AG08395 (cell line): ENCODE measurements around the gene EIF5.

Experiments
- DNase-seq: peaks from one replicate; pipeline ENCODE4 v3.0.0; 2012; ENCODE audit warnings: mixed read lengths, low spot score

Gene EIF5

GRCh38 chr14:103333754-103334643 is at the start of gene EIF5:
Gene EIF5 (plus strand): TSS chr14:103334237. CDS start chr14:103335861, 1,624 bp downstream.
- DNase-seq = peak; percentile 98

- no peak for DNase-seq
These were observed 49.2 kb upstream of the EIF5 start for GRCh38 chr14:103284574-103285467.

DNA sequence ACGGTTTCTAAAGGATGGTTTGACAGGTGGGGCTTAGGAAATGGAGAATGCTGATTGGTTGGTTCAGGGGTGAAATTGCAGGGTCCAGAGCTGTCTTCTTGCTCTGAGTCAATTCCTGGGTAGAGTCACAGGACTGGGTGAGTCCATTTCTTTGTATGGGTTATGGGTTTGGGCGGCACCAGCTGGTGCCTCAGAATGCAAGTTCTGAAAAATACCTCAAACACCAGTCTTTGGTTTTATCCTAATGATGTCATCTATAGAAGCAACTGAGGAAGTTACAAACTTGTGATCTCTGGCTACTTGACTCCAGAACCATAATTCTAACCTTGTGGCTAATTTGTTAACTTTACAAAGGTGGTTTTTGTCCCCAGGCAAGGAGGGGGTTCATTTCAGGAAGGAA is 47.6 kb upstream of the EIF5 start:
- no peak for DNase-seq

DNA sequence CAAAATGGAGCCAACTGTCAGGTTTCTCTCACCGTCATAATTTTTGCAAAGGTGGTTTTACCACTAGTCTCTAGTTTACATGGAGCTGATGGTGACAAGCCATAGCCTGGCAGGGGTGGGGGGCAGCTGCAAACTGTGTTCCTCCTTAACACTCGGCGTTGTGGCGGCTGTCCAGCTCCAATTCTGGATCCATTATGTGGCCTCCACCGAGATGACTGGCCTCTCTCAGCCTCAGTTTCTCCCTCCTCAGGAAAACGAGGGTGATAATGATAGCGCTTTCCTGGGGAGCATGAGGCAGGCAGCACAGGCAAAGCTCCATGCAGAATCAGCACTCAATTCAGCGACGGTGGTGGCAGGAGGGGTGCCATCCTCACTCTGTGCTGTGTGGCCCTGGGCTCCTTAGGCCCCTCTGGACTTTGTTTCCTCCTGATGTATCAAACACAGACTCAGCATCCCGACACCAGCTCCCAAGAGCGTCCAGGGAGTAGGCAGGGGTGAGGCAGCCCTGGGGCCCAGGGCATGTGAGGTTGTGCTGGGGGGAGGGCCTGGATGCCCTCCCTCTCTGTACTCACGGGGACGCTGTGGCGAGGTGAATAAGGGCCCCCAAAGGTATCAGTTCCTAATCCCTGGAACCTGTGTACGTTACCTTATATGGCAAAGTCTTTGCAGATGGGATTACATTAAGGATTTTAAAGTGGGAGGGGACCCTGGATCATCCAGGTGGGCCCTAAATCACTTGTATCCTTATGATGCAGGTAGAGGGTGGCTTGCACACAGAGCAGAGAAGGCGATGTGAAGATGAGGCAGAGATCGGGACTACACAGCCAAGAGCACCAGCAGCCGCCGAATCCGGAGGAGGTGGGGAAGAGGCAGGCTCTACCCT is 46.8 kb upstream of the EIF5 start:
- no peak for DNase-seq

DNA sequence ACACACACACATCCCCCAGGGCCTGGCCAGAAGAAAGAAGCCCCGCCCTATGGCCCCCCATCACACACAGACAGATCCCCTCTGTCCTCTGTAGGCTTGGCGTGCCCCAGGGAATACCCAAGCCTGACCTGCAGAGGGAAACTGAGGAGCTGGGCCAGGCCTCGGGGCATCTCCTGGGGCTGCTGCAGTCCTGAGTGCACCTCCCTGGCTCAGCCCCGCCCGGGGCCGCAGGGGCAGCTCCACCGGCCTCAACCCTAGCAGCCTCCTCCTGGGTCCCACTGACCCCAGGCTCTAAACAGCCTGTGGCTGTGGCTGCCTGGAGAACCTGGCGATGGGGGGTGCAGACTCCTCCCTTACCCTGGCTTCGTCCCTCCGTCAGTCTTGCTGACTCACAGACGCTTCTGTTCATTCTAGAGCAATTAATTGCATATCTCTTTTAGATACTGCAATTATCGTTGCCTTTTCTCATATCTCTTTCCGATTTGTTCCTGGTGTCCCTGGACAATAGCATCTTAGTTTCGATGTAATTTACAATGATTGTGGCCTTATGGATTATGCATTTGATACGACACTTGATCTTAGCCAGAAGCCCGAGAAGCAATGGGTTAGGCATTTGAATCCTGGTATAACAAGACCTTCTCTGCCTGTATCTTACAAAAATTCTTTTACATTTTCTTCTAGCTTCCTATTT is 45.8 kb upstream of the EIF5 start:
- DNase-seq = no peak

DNA sequence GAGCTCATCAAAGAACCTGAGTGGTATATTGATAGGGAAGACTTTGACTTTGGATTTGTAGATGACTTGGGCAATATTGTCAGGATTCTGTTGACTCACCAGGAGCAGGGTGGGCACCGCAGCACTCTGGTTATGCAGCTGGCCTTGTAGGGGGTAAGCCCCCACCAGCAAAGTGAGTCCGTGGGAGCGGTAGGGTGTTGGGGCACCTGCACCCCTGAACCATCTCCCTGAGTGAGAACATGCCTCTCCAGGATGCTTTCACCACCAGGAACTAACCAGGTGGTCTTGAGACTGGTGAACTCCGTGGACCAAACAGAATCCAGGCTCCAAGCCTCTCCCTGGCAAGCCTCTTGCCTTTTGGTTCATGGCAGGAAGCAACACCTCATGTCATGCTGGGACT is 44.0 kb upstream of the EIF5 start:
- DNase-seq = no peak

GRCh38 chr14:103290494-103290893 is 43.5 kb upstream of the EIF5 start:
- no peak for DNase-seq

- DNase-seq = no peak
These were observed 43.1 kb upstream of the EIF5 start for GRCh38 chr14:103290961-103291360.

- peak; percentile 85 for DNase-seq
These were observed 41.3 kb upstream of the EIF5 start for GRCh38 chr14:103292426-103293374.

DNA sequence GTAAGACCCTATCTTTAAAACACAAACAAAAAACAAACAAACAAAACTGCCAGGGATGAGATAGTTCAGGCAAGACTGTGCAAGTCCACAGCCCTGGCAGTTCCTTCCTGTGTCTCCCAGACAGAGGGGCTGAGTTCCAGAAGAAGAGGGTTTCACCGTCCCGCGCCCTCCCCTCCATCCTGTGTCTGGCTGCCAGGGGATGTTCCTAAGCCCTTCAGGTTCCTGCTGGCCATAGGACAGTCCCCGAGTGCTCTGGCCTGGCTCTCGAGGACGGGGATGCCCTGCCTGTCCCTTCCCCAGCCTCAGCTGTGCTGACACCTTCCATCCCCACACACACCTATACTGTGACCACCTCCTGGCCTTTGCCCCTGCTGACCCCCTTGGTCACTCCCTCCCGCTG is 40.6 kb upstream of the EIF5 start:
- DNase-seq = no peak

DNA sequence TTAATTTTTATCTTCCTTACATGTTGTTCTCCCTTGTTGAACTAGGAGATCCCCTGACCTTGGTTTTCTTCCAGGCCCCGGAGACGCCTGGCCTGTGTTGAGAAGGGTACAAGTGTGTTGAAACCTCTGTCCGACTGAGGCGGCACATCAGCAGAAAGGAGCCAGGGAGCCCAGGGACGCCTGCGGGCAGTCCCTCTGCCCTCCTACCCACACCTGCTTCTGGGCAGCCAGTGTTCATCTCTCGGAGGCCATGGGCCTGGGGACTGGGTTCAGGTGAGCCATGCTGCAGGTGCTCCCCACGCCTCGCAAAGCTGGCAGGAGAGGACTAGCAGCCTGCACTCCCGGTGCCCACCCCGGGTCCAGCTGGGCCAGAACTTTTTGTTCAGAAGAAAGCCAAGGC is 39.9 kb upstream of the EIF5 start:
- DNase-seq = no peak

DNA sequence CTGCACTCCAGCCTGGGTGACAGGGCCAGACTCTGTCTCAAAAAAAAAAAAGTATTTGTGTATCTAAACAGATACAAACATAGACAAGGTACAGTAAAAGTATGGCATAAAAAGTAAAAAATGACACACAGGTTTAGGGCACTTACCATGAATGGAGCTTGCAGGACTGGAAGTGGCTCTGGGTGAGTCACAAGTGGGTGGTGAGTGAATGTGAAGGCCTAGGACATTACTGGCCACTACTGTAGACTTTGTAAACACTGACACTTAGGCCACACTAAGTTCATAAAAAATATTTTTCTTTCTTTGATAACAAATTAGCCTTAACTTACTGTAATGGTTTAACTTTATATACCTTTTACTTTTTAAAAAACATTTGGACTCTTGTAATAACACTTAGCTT is 38.0 kb upstream of the EIF5 start:
- DNase-seq = peak; percentile 44

GRCh38 chr14:103296987-103297386 is 37.0 kb upstream of the EIF5 start:
- no peak for DNase-seq

DNA sequence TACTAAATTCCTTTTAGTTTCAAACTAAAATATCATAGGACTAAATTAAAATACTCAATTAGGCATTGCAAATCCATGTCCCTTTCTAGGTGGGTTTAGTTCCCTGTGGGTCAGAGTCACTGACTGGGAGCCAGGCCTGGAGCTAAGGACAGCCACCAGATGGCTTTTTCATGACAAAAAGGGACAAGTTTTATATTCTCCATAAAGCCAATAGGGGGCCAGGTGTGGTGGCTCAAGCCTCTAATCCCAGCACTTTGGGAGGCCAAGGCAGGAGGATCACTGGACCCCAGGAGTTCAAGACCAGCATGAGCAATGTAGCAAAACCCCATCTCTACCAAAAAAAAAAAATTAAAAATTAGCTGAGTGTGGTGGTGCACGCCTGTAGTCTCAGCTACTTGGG is 35.4 kb upstream of the EIF5 start:
- DNase-seq = no peak

GRCh38 chr14:103301512-103302354 is 32.3 kb upstream of the EIF5 start:
- no peak for DNase-seq

GRCh38 chr14:103302966-103303365 is 31.1 kb upstream of the EIF5 start:
- no peak for DNase-seq

GRCh38 chr14:103304706-103305105 is 29.3 kb upstream of the EIF5 start:
- DNase-seq = no peak

DNA sequence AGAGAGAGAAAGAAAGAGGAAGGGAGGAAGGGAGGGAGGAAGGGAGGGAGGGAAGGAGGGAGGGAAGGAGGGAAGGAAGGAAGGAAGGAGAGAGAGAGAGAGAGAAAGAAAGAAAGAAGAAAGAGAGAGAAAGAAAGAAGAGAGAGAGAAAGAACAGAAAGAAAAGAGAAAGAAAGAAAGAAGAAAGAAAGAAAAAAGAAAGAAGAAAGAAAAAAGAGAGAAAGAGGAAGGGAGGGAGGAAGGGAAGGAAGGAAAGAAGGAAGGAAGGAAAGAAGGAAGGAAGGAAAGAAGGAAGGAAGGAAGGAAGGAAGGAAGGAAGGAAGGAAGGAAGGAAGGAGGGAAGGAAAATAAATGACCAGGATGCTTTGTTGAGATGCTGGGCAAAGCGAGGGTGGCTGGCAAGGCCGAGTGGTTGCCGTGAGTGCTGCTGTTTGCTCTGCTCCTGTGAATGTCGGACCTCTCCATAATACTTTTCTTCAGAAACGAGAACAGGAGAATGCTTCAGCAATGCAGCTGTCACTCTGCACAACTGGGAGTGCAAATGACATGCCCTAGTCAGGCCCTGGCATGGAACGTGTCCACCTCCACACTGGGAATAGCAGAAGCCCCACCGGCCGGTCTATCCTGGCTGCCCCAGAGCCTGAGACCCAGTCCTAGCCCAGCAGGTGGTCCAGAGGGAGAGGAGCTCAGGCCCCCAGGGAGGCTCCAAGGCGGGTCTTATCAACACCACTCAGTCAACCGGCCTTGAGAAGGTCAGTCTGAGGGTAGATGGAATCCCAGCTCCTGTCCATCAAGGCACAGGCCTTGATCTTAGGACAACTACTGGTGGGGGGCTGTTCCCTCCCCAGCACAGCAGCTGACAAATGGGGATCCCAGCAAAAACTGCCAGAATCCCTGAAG is 25.1 kb upstream of the EIF5 start:
- no peak for DNase-seq
